Mammary epithelial cell (primary cell): ENCODE measurements around the gene CDIPT.

Experiments
- CTCF ChIP-seq, 2 donors: IDR thresholded peaks in 1 of 2; conservative IDR thresholded peaks in 1 of 2; 2 replicates each; pipeline ENCODE4 v1.5.1; 2011 to 2012; ENCODE audit warnings: inconsistent platforms in 2 of 2, low read length in 2 of 2, mild to moderate bottlenecking in 2 of 2, control low read depth in 1 of 2, low read depth in 1 of 2; ENCODE audit not compliant: insufficient read depth in 1 of 2; ENCODE audit errors: extremely low read depth in 1 of 2
- EZH2 ChIP-seq: IDR thresholded peaks from 2 replicates; pipeline ENCODE4 v1.6.1; 2012; ENCODE audit warnings: low read length, inconsistent platforms, borderline replicate concordance

DNA sequence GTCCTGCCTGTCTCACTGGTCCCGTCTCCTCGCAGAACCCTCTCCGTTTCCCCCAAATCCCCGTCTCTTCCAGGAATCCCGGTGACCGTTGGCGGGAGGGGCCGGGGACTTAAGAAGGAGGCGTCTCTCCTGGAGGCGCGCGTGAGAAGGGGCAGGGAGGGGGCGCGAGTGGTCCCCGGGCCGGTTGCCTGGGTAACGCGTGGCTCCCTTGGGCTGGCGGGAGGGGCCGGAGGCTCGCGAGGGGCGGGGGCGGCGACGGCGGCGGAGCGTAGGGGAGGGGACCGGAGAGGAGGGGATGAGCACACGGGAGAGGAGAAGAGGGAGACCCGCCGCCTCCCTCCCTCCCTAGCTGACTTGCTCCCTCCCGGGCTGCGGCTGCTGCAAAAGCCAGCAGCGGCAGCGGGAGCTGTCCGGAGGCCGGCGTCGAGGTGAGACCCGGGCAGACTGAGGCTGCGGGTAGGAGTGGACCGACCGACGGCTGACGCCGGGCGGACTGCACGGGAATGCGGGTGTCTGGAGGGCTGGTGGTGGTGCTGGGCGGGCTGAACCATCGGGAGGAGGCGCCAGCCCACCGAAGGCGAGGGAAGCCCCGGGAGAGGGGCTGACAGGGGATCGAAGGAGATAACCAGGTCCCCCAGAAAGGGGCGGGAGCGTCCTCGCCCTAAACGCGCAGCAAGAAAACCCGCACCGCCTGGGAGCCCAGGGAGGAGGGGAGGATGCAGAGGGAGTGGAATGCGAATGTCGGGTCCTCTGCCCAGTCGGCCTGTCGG is 50.9 kb downstream of the CDIPT start, which contains the start of gene PRRT2:
- TF ChIP-seq CTCF (conservative IDR thresholded peaks at IDR 0.05 in 1 of 2, IDR thresholded peaks at IDR 0.05 in 1 of 2; ENCODE audit: extremely low read depth in 1 of 2, insufficient read depth in 1 of 2, low read depth in 1 of 2, low read length in 2 of 2) (no peak), EZH2 (no peak)
